NCI-H146 treated with DMSO at 0.1 percent for 48 hours (cell line): ENCODE data around the gene UBR2.
"Not testable (repeated sequence)": the region's sequence is repeated elsewhere in the genome, so short reads cannot be mapped to it uniquely, and the experiment has no call there.

ENCODE experiments used
- DNase-seq: peaks from one replicate; lab custom pipeline; 2025; ENCODE audit not compliant: unreplicated experiment; lab: John Stamatoyannopoulos, UW

Gene UBR2

GRCh38 chr6:42726485-42727086, 162.8 kb downstream of the UBR2 start:
- peak; percentile 79 for DNase-seq

- DNase-seq: no peak
Measured at GRCh38 chr6:42727087-42727611, 163.3 kb downstream of the UBR2 start.

- no peak for DNase-seq
Measured at GRCh38 chr6:42727627-42728026, 163.8 kb downstream of the UBR2 start.

GRCh38 chr6:42729731-42730130, 165.9 kb downstream of the UBR2 start:
- no peak for DNase-seq

GRCh38 chr6:42733867-42734481, 170.1 kb downstream of the UBR2 start:
- DNase-seq: not testable (repeated sequence)

GRCh38 chr6:42735976-42736375, 172.1 kb downstream of the UBR2 start:
- no peak for DNase-seq

GRCh38 chr6:42740725-42741124, 176.9 kb downstream of the UBR2 start:
- DNase-seq: no peak

- peak; percentile 92 for DNase-seq
Measured at GRCh38 chr6:42742116-42742894, 178.5 kb downstream of the UBR2 start.
